HL-60/S4 treated with retinoic acid at 250 ng/mL for 4 days and 3 days (cell line): ENCODE data around the gene HES7.

Source experiments
- in situ Hi-C: fragments of 300-500 bp; cut with MboI; formaldehyde crosslinking; loops from 2 replicates; pipeline ENCODE4 v1.7.0; 2022; ENCODE audit warnings: low sequenced_read_pairs

The HES7 gene

GRCh38 chr17:8143581-8144400, 19.9 kb upstream of the HES7 start:
- in situ Hi-C loops, result no loop called here

GRCh38 chr17:8142887-8143580, 19.1 kb upstream of the HES7 start:
- in situ Hi-C loops, result no loop called here

DNA sequence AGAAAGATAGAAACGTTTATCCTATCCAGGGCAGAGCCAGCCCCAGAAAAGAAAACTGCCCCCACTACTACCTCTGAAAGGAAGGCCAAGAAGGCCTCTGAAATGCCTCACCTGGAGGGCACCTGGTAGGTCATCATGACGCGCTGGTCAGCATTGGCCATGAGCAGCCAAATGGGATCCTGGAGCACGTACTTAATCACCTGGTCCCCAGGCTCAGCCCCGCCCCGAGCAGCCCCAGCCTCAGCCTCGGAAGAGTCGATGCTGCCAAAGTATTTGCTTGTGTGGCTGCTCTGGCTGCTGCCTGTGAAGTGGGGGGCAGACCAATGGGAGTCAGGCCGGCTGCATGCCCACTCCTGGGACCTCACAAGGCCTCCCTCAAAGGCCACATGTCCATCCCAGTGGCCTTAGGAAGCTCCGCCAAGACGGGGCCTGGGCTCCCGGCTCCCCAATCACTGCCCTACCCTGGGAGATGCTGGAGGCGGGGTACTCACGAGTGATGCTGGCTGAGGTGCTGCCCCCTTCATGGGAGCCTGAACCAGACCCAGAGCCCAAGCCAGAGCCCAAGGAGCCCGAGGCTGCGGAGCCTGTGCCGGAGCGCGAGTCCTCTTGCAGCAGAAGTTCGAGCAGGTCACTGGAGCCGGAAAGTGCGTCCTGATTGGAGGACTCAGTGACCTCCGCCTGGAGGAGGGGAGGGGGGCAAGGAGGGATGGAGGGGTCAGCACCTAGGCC, 18.4 kb upstream of the HES7 start:
- in situ Hi-C loops, result no loop called here

DNA sequence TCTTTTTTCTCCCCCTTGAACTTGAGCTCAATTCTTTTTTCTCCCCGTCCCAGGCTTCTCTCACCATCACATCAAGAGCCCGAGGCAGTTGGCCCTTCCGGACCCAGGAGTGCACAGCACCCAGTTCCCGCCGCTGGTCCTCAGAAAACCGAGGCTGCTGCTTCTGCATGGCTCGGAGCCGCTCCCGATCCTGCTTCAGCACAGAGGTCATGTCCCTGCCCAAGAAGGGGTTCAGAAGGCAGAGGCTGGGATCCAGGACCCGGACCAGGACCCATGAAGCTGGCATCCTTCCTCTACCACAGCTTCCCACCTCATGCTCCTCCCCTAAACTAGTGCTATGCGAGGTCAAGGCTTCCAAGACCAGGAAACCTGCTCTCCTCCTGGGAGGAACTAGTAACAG, 17.8 kb upstream of the HES7 start:
- in situ Hi-C loops, result no loop called here

- in situ Hi-C loops, result no loop called here
Observed at GRCh38 chr17:8141045-8141444, 17.1 kb upstream of the HES7 start.

GRCh38 chr17:8140065-8141029, 16.4 kb upstream of the HES7 start:
- in situ Hi-C loops, result no loop called here

DNA sequence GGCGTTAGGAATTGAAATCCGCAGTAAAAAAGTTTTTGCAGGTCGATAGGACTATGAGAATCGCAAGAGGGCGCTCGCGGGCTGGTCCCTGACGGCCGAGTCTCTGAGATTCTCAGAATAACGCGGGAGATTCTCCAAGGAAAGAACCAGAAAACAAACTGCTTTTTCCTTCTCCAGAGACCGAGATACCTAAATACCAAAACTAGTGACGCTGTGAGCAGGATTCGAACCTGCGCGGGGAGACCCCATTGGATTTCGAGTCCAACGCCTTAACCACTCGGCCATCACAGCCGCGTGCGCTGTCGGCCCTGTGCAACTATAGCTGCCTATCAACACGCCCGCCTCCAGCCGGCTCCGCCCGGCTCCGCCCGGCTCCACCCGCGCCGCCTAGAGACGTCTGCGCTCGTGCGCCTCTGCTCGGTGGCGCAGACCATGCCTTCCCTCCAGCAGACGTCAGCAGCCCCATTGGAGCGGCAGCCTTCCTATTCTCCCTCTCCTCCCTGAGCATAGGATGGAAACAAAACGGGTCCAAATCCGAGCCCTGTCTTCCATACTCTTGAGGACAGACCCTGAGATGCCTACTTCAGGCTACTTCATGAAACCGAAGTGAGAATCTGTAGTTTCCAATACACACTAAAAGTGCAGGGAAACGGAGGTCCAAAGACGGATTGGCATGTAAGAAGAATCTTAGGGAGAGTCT, 14.9 kb upstream of the HES7 start:
- in situ Hi-C loops, result no loop called here

GRCh38 chr17:8138374-8138671, 14.4 kb upstream of the HES7 start:
- in situ Hi-C loops, result no loop called here

DNA sequence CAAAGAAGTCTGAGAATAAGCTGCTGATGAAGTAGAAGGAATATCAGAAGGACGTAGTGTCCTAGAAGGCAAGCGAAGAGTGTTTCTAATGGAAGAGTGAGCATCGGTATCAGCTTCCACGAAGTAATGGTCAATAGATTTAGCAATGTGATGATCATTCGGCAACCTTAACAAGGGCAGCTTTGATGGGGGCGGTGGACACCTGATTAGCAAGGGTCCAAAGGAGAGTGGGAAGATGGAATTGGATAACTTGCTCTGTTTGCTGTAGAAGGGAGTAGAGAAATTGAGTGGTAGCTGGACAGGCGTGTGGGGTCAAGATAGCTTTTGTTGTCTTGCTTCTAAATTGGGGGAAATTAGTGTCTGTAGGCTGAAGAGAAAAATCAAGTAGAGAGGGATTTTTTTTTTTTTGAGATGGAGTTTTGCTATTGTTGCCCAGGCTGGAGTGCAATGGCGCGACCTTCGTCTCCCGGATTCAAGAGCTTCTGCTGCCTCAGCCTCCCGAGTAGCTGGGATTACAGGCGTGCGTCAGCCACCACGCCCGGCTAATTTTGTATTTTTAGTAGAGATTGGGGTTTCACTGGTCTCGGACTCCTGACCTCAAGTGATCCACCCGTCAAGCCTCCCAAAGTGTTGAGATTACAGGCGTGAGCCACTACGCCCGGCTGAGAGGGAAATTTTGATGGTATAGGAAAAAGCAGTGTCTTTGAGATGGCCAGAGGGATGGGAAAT, 13.9 kb upstream of the HES7 start:
- in situ Hi-C loops, result no loop called here

- in situ Hi-C loops, result no loop called here
Observed at GRCh38 chr17:8133941-8134340, 10.0 kb upstream of the HES7 start.

- in situ Hi-C loops, result no loop called here
Observed at GRCh38 chr17:8133399-8133798, 9.5 kb upstream of the HES7 start.

DNA sequence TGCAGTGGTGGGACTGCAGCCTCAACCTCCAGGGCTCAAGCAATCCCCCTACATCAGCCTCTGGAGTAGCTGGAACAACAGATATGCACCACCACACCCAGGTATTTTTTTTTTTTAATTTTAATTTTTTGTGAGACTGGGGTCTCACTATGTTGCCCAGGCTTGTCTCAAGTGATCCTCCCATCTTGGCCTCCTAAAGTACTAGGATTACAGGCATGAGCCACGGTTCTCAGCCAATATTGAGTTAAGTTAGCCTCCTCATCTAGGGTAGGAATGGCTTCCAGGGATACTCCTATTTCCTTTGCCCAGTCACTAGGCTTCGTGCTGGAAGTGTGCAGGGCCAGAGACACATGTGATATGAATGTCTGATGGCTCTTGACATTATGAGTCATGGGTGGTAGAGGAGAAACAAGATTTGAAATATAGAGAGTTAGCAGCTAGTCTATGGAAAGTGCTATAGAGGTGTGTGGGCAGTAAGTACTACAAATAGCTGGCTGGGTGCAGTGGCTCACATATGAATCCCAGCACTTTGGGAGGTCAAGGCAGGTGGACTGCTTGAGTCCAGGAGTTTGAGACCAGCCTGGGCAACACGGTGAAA, 8.0 kb upstream of the HES7 start:
- in situ Hi-C loops, result no loop called here

DNA sequence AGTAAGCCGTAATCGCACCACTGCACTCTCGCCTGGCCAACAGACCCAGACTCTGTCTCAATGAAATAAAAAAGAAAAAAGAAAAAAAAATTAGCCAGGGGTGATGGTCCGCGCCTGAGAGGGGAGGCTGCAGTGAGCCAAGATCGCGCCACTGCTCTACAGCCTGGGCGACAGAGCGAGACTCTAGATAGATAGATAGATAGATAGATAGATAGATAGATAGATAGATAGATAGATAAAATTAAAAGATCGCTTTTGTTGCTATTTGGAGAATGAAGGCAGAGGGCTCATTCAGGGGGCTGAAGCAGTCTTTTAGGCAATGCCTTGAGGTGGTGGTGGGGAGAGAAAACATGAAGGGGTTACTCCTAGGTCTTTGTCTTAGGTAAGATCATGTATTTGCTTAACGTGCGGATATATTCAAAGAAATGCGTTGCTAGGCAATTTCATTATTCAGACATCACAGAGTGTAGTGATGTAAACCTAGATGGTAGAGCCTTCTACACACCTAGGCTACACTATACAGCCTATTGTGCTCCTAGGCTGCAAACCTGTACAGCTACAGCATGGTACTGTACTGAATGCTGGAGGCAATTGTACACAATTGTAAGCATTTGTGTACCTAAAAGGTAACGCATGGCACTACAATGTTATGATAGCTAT, 4.3 kb upstream of the HES7 start:
- in situ Hi-C loops, result no loop called here

DNA sequence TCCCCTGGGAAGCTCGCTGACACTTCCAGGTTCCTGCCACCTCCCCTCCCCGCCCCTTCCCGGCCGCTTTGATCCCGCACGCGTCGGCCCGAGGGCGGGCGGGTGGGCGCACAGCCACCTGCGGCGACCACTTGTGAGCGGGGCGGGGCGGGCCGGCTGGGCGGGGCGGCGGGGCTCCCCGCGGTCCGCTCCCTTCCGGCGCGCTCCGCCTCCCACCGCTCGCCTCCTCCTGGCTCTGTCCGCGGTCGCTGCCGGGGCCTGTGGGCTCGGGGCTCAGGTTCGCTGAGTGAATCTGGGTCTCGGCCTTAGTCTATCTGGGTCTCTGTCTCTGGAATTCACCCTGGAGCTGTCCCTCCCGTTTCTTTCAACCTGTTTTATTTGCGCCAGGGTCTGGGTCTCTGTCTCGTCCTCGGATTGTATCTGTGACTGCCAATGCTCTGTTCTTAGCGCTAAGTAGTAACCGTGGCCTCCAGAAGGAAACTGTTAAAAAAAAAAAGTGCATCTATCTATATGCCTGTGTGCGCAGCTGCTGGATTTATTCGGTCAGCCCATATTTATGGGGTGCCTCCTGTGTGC, 2.7 kb upstream of the HES7 start:
- in situ Hi-C loops, result no loop called here

- in situ Hi-C loops, result no loop called here
Observed at GRCh38 chr17:8125947-8126490, 2.1 kb upstream of the HES7 start.

- in situ Hi-C loops, result no loop called here
Observed at GRCh38 chr17:8125154-8125946, 1.4 kb upstream of the HES7 start.
